ENCODE results near the gene ZCCHC7. TPM values are rescaled to one million over a fixed set of nuclear protein-coding genes. Genes with fewer than 3 reads are reported as not detected.

Gene ZCCHC7
- total RNA-seq, 2 experiments from 2014 or later = 32.9 to 37.0 TPM

DNA sequence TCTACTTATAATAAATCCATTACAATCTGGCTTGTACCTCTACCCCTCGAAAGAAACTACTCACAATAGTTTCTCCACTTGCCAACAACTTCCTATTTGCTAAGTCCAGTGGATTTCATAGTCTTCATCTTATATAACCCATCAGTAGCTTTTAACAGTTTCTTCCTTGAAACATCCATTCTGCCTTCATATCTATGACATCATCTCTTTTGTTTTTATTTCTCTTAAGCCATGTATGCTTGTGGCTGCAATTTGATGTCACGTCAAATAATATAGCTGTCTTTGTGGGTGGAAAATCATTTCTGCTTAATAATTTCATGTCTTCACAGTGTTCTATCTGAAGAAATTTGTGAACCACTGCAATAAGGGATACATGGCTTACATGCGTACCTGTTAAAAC is 224.7 kb downstream of the ZCCHC7 start:
- Mint-ChIP-seq H3K9me3 (no peaks in the 10 kb centered on the region), H3K27ac (no peak overlapping the region), H3K4me3 (no peak overlapping the region), H3K36me3 (ENCODE audit: low read depth) (peaks cover 4% of the 10 kb centered on the region), H3K27me3 (no peaks in the 10 kb centered on the region), H3K4me1 (ENCODE audit: low read depth) (peaks cover 4% of the 10 kb centered on the region)
- CTCF ChIA-PET = interaction anchor here (0.9 to 1.5 kb wide), 2 partner anchors 9 to 349 kb away, joined by 3 read pairs; no protein-coding TSS in a partner anchor
- POLR2A ChIA-PET = no interaction called here
- intact Hi-C loops (cut with micrococcal nuclease) = no loop called here
- ATAC-seq (no peak), DNase-seq (no peak)
- TF ChIP-seq CTCF (IDR thresholded peaks at IDR 0.05) = no peak

DNA sequence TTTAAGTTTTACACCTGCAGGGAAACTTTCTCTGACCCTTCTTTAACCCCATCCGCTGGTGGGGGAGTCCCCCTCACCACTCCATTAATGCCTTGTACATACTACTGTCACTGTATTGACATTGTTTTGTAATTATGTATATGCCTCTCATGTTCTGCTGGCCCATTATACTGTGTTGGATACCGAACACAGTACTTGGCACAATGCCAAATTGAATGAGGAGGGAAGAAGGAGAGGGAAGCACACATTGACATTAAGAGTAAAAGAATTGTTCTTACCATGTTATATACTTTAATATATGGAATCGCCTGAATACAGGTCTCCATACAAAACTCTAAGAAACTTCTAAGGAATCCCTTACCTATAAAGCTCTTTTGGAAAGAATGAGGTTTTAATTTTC is 228.5 kb downstream of the ZCCHC7 start:
- Mint-ChIP-seq H3K27me3 (no peaks in the 10 kb centered on the region), H3K36me3 (ENCODE audit: low read depth) (peaks cover 27% of the 10 kb centered on the region), H3K9me3 (no peaks in the 10 kb centered on the region), H3K27ac (no peak overlapping the region), H3K4me3 (no peak overlapping the region), H3K4me1 (ENCODE audit: low read depth) (peaks cover 4% of the 10 kb centered on the region)
- no peak for TF ChIP-seq CTCF (IDR thresholded peaks at IDR 0.05)
- intact Hi-C loops (cut with micrococcal nuclease) = no loop called here
- CTCF ChIA-PET = interaction anchor here (1.2 kb wide), 1 partner anchor 10 kb away, joined by 3 read pairs; no protein-coding TSS in a partner anchor
- POLR2A ChIA-PET = no interaction called here
- DNase-seq (no peak), ATAC-seq (no peak)

DNA sequence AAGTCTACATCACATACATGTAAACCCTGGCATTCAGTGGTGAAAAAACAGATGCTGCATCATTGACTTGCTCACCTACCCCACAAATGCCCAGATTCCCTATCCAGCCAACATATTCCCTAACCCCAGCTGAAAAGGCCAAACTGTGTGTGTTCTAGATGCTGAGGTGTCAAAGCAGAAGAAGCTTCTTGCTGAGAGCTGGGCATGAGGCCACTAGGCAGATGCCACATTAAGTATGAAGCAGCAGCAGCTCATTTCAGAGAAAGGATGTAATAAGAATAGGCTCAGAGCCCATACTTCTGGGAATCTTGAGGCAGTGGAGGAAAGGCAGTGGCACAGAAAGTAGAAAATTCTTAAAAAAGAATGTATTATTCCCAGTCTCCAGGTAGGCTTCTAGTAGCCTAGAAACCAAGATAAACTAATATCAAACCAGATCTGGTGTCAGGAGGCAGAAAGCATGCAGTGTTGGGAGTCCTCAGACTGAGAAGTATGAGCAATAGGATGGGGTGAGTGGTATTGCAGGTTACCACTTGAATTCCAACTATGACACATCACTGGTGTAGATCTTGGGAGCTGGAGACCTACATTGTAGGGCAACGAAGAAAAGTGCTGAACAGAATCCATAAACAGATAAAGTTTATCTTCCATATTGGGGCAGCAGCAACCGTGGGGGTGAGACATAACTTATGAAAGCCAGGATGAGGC is 230.3 kb downstream of the ZCCHC7 start:
- Mint-ChIP-seq H3K4me3 (no peak overlapping the region), H3K27ac (no peak overlapping the region), H3K4me1 (ENCODE audit: low read depth) (peaks cover 4% of the 10 kb centered on the region), H3K27me3 (no peaks in the 10 kb centered on the region), H3K36me3 (ENCODE audit: low read depth) (peaks cover 35% of the 10 kb centered on the region), H3K9me3 (no peaks in the 10 kb centered on the region)
- POLR2A ChIA-PET = no interaction called here
- intact Hi-C loops (cut with micrococcal nuclease) = no loop called here
- DNase-seq (no peak), ATAC-seq (no peak)
- CTCF ChIA-PET = interaction anchor here (1.0 kb wide), 1 partner anchor 14 kb away, joined by 3 read pairs; no protein-coding TSS in a partner anchor
- TF ChIP-seq CTCF (IDR thresholded peaks at IDR 0.05) = no peak

- Mint-ChIP-seq H3K27ac (no peak overlapping the region), H3K36me3 (ENCODE audit: low read depth) (peaks cover 44% of the 10 kb centered on the region), H3K4me3 (no peak overlapping the region), H3K9me3 (no peaks in the 10 kb centered on the region), H3K27me3 (no peaks in the 10 kb centered on the region), H3K4me1 (ENCODE audit: low read depth) (peaks cover 1% of the 10 kb centered on the region)
- DNase-seq = no peak
- CTCF ChIA-PET = interaction anchor here (0.9 kb wide), 2 partner anchors 11 to 19 kb away, joined by 3 read pairs; no protein-coding TSS in a partner anchor
- intact Hi-C loops (cut with micrococcal nuclease) = no loop called here
- no peak for ATAC-seq
- POLR2A ChIA-PET = interaction anchor here (0.5 kb wide), 1 partner anchor 101 kb away, joined by 3 read pairs; no protein-coding TSS in a partner anchor
- no peak for TF ChIP-seq CTCF (IDR thresholded peaks at IDR 0.05)
These were observed 233.4 kb downstream of the ZCCHC7 start for GRCh38 chr9:37353791-37354190.

DNA sequence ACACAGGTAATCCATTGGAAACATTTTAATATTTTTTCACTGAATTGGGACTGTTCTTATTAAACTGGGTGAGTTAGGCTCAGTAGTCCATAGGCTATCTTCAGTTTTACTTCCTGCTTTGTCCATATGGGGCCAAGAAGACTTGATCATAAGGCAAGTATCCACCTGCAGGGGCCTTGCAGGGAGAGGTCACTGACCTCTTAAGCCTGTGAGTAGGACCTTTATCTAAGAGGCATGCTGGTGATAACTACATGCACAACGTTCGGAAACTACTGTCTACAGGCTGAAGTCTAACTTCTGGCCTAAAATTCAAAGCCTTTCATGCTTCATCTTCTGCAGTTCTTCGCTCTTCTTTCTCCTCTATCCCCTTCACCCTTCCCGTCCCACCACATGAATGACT is 242.1 kb downstream of the ZCCHC7 start:
- CTCF ChIA-PET = no interaction called here
- H3K4me3 Mint-ChIP-seq = no peak overlapping the region

More for the DNA sequence above, 242.1 kb downstream of the ZCCHC7 start:
- intact Hi-C loops (cut with micrococcal nuclease) = loop anchor here (10.0 kb wide), 1 partner anchor 368 kb away; no protein-coding TSS in a partner anchor
- ATAC-seq (no peak), DNase-seq (no peak)
- no peaks in the 10 kb centered on the region for H3K4me1 Mint-ChIP-seq (ENCODE audit: low read depth)
- peaks cover 13% of the 10 kb centered on the region for H3K36me3 Mint-ChIP-seq (ENCODE audit: low read depth)
- no peaks in the 10 kb centered on the region for H3K27me3 Mint-ChIP-seq
- no peaks in the 10 kb centered on the region for H3K9me3 Mint-ChIP-seq
- no peak for TF ChIP-seq CTCF (IDR thresholded peaks at IDR 0.05)
- no peak overlapping the region for H3K27ac Mint-ChIP-seq
- POLR2A ChIA-PET = no interaction called here
